H1 (cell line): ENCODE measurements around the gene GSTCD. TPM values are rescaled to one million over a fixed set of nuclear protein-coding genes. Genes with fewer than 3 reads are reported as not detected.

Experiments
- CTCF ChIA-PET: fragments of 300-600 bp; sonication (Branson Sonifier 250); formaldehyde crosslinking; loops from one replicate; lab custom pipeline; 2021; ENCODE audit not compliant: partially characterized antibody; lab: Charles Lee
- POLR2A ChIA-PET: fragments of 300-600 bp; sonication (Branson Sonifier 250); formaldehyde crosslinking; loops from one replicate; lab custom pipeline; 2021; ENCODE audit warnings: inconsistent platforms; ENCODE audit not compliant: partially characterized antibody; lab: Charles Lee
- DNase-seq, 2 experiments: peaks; one replicate each; pipeline versions ENCODE4 v3.0.0 to v3.0.0-alpha.2; 2010 to 2022; ENCODE audit warnings: low spot score in 2 of 2, low read depth in 1 of 2, mixed read lengths in 1 of 2
- FAIRE-seq: peaks from 2 replicates; lab custom pipeline; 2011; peaks lifted over from hg19 to GRCh38; lab: Jason Lieb, UNC
- H2AFZ ChIP-seq: 2 replicates; pipeline ENCODE4 v1.8.1; 2012; ENCODE audit warnings: low read length, inconsistent platforms
- H2AK5ac ChIP-seq: 2 replicates; pipeline ENCODE4 v1.6.1; 2013; ENCODE audit warnings: low read depth, low read length
- H2BK120ac ChIP-seq: replicated peaks from 2 replicates; pipeline ENCODE3; 2013; ENCODE audit warnings: low read depth, low read length, inconsistent platforms
- H2BK12ac ChIP-seq: 2 replicates; pipeline ENCODE4 v1.6.1; 2013; ENCODE audit warnings: low read depth, low read length
- H2BK15ac ChIP-seq: 2 replicates; pipeline ENCODE4 v1.6.1; 2013; ENCODE audit warnings: low read length
- H2BK20ac ChIP-seq: 2 replicates; pipeline ENCODE4 v1.6.1; 2013; ENCODE audit warnings: low read length
- H2BK5ac ChIP-seq: 2 replicates; pipeline ENCODE4 v1.6.1; 2013; ENCODE audit warnings: low read depth, low read length
- H3K14ac ChIP-seq: 2 replicates; pipeline ENCODE4 v1.6.1; 2013; ENCODE audit warnings: inconsistent platforms; ENCODE audit not compliant: insufficient read length
- H3K18ac ChIP-seq: 2 replicates; pipeline ENCODE4 v1.6.1; 2013; ENCODE audit warnings: low read length; ENCODE audit errors: extremely low read depth
- H3K23ac ChIP-seq: 2 replicates; pipeline ENCODE4 v1.6.1; 2013; ENCODE audit warnings: inconsistent platforms; ENCODE audit not compliant: insufficient read length
- H3K23me2 ChIP-seq: 2 replicates; pipeline ENCODE4 v1.6.1; 2013; ENCODE audit warnings: low read depth, low read length
- H3K27ac ChIP-seq: 2 replicates; pipeline ENCODE4 v1.6.1; 2011; ENCODE audit warnings: low read depth, low read length, inconsistent platforms
- H3K27me3 ChIP-seq, 4 experiments: replicated peaks in 1 of 4; 1 replicate in 1 of 4; 2 replicates in 3 of 4; pipeline versions ENCODE4 v1.6.1 to v1.8.1; 2011 to 2013; ENCODE audit warnings: low read length in 3 of 4, mild to moderate bottlenecking in 3 of 4, inconsistent platforms in 2 of 4, mixed read lengths in 2 of 4, moderate library complexity in 1 of 4; ENCODE audit not compliant: control insufficient read depth in 3 of 4, insufficient read depth in 3 of 4; ENCODE audit errors: extremely low read depth in 1 of 4
- H3K36me3 ChIP-seq, 4 experiments: 2 replicates each; pipeline versions ENCODE4 v1.6.1 to v1.8.1; 2011 to 2013; ENCODE audit warnings: mild to moderate bottlenecking in 4 of 4, low read length in 3 of 4, moderate library complexity in 2 of 4, control low read depth in 1 of 4, inconsistent platforms in 1 of 4; ENCODE audit not compliant: insufficient read depth in 4 of 4, control insufficient read depth in 2 of 4
- H3K4ac ChIP-seq: replicated peaks from 2 replicates; pipeline ENCODE3; 2013; ENCODE audit warnings: low read length, low read depth, mixed read lengths, inconsistent platforms; ENCODE audit not compliant: insufficient read length
- H3K4me1 ChIP-seq, 4 experiments: replicated peaks in 1 of 4; 1 replicate in 1 of 4; 2 replicates in 3 of 4; pipeline versions ENCODE4 v1.6.1 to v1.8.1; 2011 to 2013; ENCODE audit warnings: low read length in 3 of 4, inconsistent platforms in 2 of 4, mixed read lengths in 1 of 4; ENCODE audit not compliant: insufficient read depth in 4 of 4, control insufficient read depth in 3 of 4
- H3K4me2 ChIP-seq, 2 experiments: 2 replicates each; pipeline versions ENCODE4 v1.6.1 to v1.8.1; 2011 to 2013; ENCODE audit warnings: low read depth in 2 of 2, low read length in 2 of 2, control low read depth in 1 of 2, inconsistent platforms in 1 of 2, mild to moderate bottlenecking in 1 of 2; ENCODE audit not compliant: insufficient read depth in 1 of 2
- H3K4me3 ChIP-seq, 4 experiments: fragments of 200-600, 300-600 bp in 1 of 4; sonication (generic), shearing (Covaris generic), sonication (Bioruptor Twin) in 1 of 4; 2 replicates each; pipeline versions ENCODE4 v1.5.1 to v1.8.1; 2011 to 2016; ENCODE audit warnings: low read length in 4 of 4, low read depth in 3 of 4, control low read depth in 2 of 4, inconsistent platforms in 2 of 4, mild to moderate bottlenecking in 2 of 4, mixed read lengths in 1 of 4, moderate library complexity in 1 of 4; ENCODE audit not compliant: insufficient read depth in 2 of 4; ENCODE audit errors: extremely low read depth in 1 of 4
- H3K56ac ChIP-seq: replicated peaks from 2 replicates; pipeline ENCODE3; 2013; ENCODE audit warnings: low read depth, mild to moderate bottlenecking, mixed read lengths, low read length, inconsistent platforms; ENCODE audit not compliant: insufficient read length
- H3K79me1 ChIP-seq: 2 replicates; pipeline ENCODE4 v1.6.1; 2013; ENCODE audit warnings: low read depth, low read length, control low read depth
- H3K79me2 ChIP-seq, 2 experiments: 2 replicates each; pipeline versions ENCODE4 v1.6.1 to v1.8.1; 2012 to 2013; ENCODE audit warnings: low read length in 2 of 2, mild to moderate bottlenecking in 2 of 2, inconsistent platforms in 1 of 2; ENCODE audit not compliant: insufficient read depth in 2 of 2, control insufficient read depth in 1 of 2
- H3K9ac ChIP-seq, 4 experiments: replicated peaks in 1 of 4; 1 replicate in 1 of 4; 2 replicates in 3 of 4; pipeline versions ENCODE4 v1.6.1 to v1.8.1; 2011 to 2013; ENCODE audit warnings: low read depth in 3 of 4, low read length in 3 of 4, control low read depth in 2 of 4, mild to moderate bottlenecking in 2 of 4, moderate library complexity in 2 of 4, inconsistent platforms in 1 of 4; ENCODE audit errors: extremely low read depth in 1 of 4
- H3K9me3 ChIP-seq, 2 experiments: 2 replicates each; pipeline versions ENCODE4 v1.6.1 to v1.8.1; 2012 to 2013; ENCODE audit warnings: mild to moderate bottlenecking in 2 of 2, moderate library complexity in 2 of 2, control low read depth in 1 of 2, inconsistent platforms in 1 of 2, low read depth in 1 of 2, low read length in 1 of 2, mixed read lengths in 1 of 2; ENCODE audit not compliant: insufficient read depth in 2 of 2
- H4K20me1 ChIP-seq, 2 experiments: replicated peaks in 1 of 2; 2 replicates each; pipeline versions ENCODE3 to v1.8.1; 2011 to 2013; ENCODE audit warnings: inconsistent platforms in 2 of 2, low read length in 2 of 2, mild to moderate bottlenecking in 1 of 2; ENCODE audit not compliant: insufficient read depth in 2 of 2, control insufficient read depth in 1 of 2
- H4K5ac ChIP-seq: 2 replicates; pipeline ENCODE4 v1.6.1; 2013; ENCODE audit warnings: low read length, low read depth, mixed read lengths, inconsistent platforms; ENCODE audit not compliant: insufficient read length
- H4K8ac ChIP-seq: 2 replicates; pipeline ENCODE4 v1.8.0; 2013; ENCODE audit warnings: mild to moderate bottlenecking, moderate library complexity, low read length, inconsistent platforms; ENCODE audit not compliant: insufficient read depth; ENCODE audit errors: extremely low read depth
- H4K91ac ChIP-seq: replicated peaks from 2 replicates; pipeline ENCODE3; 2013; ENCODE audit warnings: low read length, mixed read lengths, inconsistent platforms; ENCODE audit not compliant: insufficient read length
- GABPA ChIP-seq: IDR thresholded peaks from 2 replicates; pipeline ENCODE4 v1.6.1; 2011; ENCODE audit warnings: mild to moderate bottlenecking, low read length, moderate library complexity, borderline replicate concordance; ENCODE audit not compliant: insufficient read depth
- GTF2F1 ChIP-seq: IDR thresholded peaks from 2 replicates; pipeline ENCODE4 v1.6.1; 2012; ENCODE audit warnings: low read depth, low read length, improper control_type of control experiment, borderline replicate concordance
- RBBP5 ChIP-seq: IDR thresholded peaks from 2 replicates; pipeline ENCODE4 v1.7.1; 2012; ENCODE audit warnings: low read depth, mild to moderate bottlenecking, inconsistent platforms, low read length, moderate library complexity, borderline replicate concordance
- RNF2 ChIP-seq: fragments of 200-900, 300-1000 bp; sonication (generic); IDR thresholded peaks from 2 replicates; pipeline ENCODE4 v1.7.1; 2016; ENCODE audit warnings: borderline replicate concordance, low read depth, mild to moderate bottlenecking, antibody characterized with exemption, low read length; ENCODE audit not compliant: poor library complexity, severe bottlenecking; ENCODE audit errors: missing control alignments
- RXRA ChIP-seq: IDR thresholded peaks from 2 replicates; pipeline ENCODE4 v1.6.1; 2011; ENCODE audit warnings: low read depth, mild to moderate bottlenecking, low read length, moderate library complexity; ENCODE audit not compliant: insufficient read depth
- SIX5 ChIP-seq: IDR thresholded peaks from 2 replicates; pipeline ENCODE4 v1.6.1; 2011; ENCODE audit warnings: mild to moderate bottlenecking, low read depth, low read length
- SP2 ChIP-seq: IDR thresholded peaks from 2 replicates; pipeline ENCODE4 v1.6.1; 2012; ENCODE audit warnings: mild to moderate bottlenecking, low read length, inconsistent platforms
- SP4 ChIP-seq: IDR thresholded peaks from 2 replicates; pipeline ENCODE4 v1.6.1; 2012; ENCODE audit warnings: low read length, inconsistent platforms
- YY1 ChIP-seq: IDR thresholded peaks from 2 replicates; pipeline ENCODE4 v1.6.1; 2011; ENCODE audit warnings: low read depth, mild to moderate bottlenecking, low read length
- WGBS, 2 experiments: shearing (Covaris generic) in 1 of 2; methylation state at CpG; one replicate each; pipeline versions ENCODE4 v1.1.6 to v1.1.7; 2013 to 2015; ENCODE audit warnings: low lambda C conversion rate in 2 of 2, mixed read lengths in 2 of 2, inconsistent platforms in 1 of 2, low coverage in 1 of 2, missing lambda C conversion rate in 1 of 2; ENCODE audit not compliant: insufficient replicate concordance in 2 of 2, insufficient coverage in 1 of 2, insufficient read length in 1 of 2; ENCODE audit errors: extremely low coverage in 1 of 2, missing lambda C conversion rate in 1 of 2; 5-methylcytosine and 5-hydroxymethylcytosine counted together
- polyA plus RNA-seq, 7 experiments: library from polyadenylated mRNA; depleted of rRNA in 3 of 7; stranded (reverse) in 5 of 7; unstranded in 2 of 7; fragments of >200 nt in 5 of 7; fragments of 200-250 nt in 2 of 7; gene quantifications; 1 replicate in 5 of 7; 2 replicates in 1 of 7; 4 replicates in 1 of 7; pipeline versions ENCODE4 v1.2.1 to v1.2.3, GENCODE V29; 2011 to 2013; ENCODE audit warnings: missing spikeins in 2 of 7, mixed read lengths in 2 of 7
- total RNA-seq: library from RNA; stranded (reverse); fragmentation: NEBNext Ultra II Directional; extraction: Animal tissue kit (Norgen Biotek cat#: 25700); gene quantifications from 2 replicates; pipeline ENCODE4 v1.2.1, GENCODE V29; 2021

Gene GSTCD
- total and polyA plus RNA-seq, 2 of the 8 experiments (the other 6 are each of a cell fraction or from before 2014, with no cell fraction given) = 8.5 to 24.6 TPM

DNA sequence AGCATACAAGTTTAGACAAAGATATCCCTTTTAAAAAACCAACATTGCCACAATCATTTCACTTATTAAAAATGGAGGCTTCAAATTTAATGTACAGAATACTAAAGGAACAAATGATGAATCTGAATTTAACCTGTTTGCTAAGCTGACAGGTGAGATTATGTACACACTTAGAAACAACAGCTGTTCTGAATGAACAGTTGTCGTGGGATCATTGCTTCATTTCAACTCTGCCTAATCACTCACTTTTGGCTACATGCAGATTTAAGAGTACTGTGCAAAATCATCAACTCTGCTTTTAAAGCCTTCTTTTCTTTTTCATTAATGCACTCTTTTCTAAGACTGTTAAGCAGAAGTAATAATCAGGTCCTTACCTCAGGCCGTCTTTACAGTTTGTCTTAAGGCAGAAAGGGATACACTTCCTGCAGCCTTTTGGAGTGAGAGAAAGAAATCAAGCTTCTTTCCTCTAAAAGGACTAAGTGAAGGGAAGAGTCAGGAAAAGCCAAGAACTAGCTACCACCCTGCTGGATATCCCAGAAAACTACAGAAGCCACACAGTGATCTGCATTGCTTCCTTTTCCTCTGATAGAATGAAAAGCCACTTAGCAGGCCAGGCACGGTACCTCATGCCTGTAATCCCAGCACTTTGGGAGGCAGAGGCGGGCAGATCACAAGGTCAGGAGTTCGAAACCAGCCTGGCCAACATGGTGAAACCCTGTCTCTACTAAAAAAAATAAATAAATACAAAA, 132.0 kb downstream of the GSTCD start:
- no peak overlapping the region for H2AFZ ChIP-seq
- H2BK120ac ChIP-seq = no peak overlapping the region
- DNase-seq (no peak), FAIRE-seq (no peak)
- no peak overlapping the region for H2BK12ac ChIP-seq
- H3K4me2 ChIP-seq = no peak overlapping the region
- WGBS, 2 experiments = 94% methylated on average over 5 of the region's 5 CpGs; no CpG with 5 or more reads in 1 of the 2 experiments
- CTCF ChIA-PET = interaction anchor here (1.8 kb wide), 1 partner anchor 61 kb away, joined by 3 read pairs; no protein-coding TSS in a partner anchor
- H4K8ac ChIP-seq = no peak overlapping the region
- no peak overlapping the region for H3K4ac ChIP-seq
- H3K79me2 ChIP-seq = no peaks in the 10 kb centered on the region
- no peaks in the 10 kb centered on the region for H3K79me1 ChIP-seq
- no peaks in the 10 kb centered on the region for H3K27me3 ChIP-seq
- no peaks in the 10 kb centered on the region for H3K23me2 ChIP-seq
- H3K18ac ChIP-seq = no peak overlapping the region
- H4K5ac ChIP-seq = no peak overlapping the region
- no peak for TF ChIP-seq RNF2
- no peak for TF ChIP-seq SIX5
- no peak for TF ChIP-seq YY1
- TF ChIP-seq RBBP5 = no peak
- no peak for TF ChIP-seq SP2
- TF ChIP-seq GABPA = no peak
- TF ChIP-seq SP4 = no peak
- no peak for TF ChIP-seq GTF2F1
- no peak for TF ChIP-seq RXRA
- POLR2A ChIA-PET = no interaction called here
- H3K9me3 ChIP-seq = no peaks in the 10 kb centered on the region; a peak in 1 of 4 replicates
- no peak overlapping the region for H4K91ac ChIP-seq
- H2BK20ac ChIP-seq = no peak overlapping the region
- H3K36me3 ChIP-seq = peaks cover 0 to 8% (median 2%) of the 10 kb centered on the region in 4 experiments; a peak in 2 of 8 replicates
- no peak overlapping the region for H2BK5ac ChIP-seq
- H4K20me1 ChIP-seq = no peaks in the 10 kb centered on the region
- H3K56ac ChIP-seq = no peak overlapping the region
- H2BK15ac ChIP-seq = no peak overlapping the region
- no peak overlapping the region for H3K4me3 ChIP-seq
- H3K4me1 ChIP-seq = peaks cover 0 to 4% (median 0%) of the 10 kb centered on the region in 4 experiments; a peak in 1 of 7 replicates
- no peak overlapping the region for H2AK5ac ChIP-seq
- H3K14ac ChIP-seq = no peak overlapping the region
- no peak overlapping the region for H3K27ac ChIP-seq
- no peak overlapping the region for H3K23ac ChIP-seq
- no peak overlapping the region for H3K9ac ChIP-seq
